HG03378 (cell line): Measurements from ENCODE around the gene ZNF148.
"Not testable (repeated sequence)": the region's sequence is repeated elsewhere in the genome, so short reads cannot be mapped to it uniquely, and the experiment has no call there.

Source experiments
- ATAC-seq: cut with Tn5 transposase; IDR thresholded peaks from one replicate; pipeline ENCODE4 v1.9.1; 2021; ENCODE audit warnings: mild to moderate bottlenecking, moderate library complexity; ENCODE audit not compliant: unreplicated experiment

ZNF148 gene

DNA sequence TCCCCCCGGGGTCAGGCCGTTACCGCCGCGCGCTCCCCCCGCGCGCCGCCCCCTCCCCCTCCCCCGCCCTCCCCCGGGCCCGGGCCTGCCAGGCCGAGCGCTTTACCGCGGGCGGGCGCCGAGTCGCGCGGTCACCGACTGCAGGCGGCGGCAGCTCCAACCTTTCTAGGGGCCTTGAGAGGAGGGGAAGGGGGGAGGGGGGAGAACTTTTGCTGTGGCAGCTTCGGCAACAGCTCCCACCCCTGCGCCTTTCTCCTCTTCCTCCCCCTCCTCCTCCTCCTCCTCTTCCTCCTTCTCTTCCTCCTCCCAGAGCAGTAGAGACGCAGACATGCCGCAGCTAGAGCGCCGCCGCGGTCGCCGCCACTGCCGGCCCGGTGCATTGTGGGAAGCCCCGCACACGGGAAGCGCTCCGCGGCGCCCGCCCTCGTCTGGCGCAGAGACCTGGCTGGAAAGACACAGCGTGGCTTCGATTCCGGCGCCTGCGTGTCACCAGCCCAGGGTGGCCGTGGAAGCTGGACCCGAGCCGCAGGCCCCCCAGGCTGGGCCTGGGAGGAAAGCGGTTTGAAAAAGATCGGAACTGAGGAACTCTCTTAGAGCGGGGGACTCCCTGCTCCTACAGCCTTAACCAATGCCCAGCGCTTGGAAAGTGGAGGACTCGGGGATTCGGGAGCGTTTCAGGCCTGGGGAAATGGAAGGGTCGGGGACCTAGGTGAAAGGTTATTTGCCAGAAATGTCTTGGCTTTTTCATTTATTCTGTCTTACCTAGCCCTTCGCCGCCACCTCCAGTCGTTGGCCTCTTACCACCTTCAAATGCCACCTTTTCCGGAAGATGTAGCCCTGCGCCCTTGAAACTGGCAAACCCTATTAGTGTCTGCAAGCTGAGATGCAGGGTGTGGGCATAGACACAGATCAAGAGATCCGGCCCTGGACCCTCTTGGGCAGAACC, at the start of gene ZNF148:
TSS of gene ZNF148 (minus strand) at position 330 of the 946 bp plus-strand sequence. CDS start 61,685 bp downstream, outside the sequence.
- ATAC-seq, result peak; percentile 70

DNA sequence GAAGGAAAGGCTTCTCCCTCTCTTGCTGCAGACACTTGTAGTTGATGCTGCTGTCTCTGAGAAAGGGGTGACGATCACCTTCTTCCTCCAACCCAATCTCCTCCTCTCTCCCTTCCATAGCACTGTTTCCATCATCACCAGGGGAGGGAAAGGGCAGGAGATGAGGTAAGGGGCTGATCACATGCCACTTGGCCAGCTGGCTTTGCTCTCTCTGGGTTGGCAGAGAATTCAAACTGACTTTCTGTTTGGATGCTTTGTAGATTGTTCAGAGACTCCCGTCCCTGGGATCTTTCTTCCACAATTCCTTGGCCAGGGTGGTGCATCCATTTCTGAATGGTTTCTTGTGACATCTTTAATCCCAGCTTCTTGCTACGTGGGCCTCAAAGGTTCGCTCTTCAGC, 43.2 kb upstream of the ZNF148 start:
- no peak for ATAC-seq

- no peak for ATAC-seq
These were observed 41.1 kb upstream of the ZNF148 start for GRCh38 chr3:125416235-125416634.

DNA sequence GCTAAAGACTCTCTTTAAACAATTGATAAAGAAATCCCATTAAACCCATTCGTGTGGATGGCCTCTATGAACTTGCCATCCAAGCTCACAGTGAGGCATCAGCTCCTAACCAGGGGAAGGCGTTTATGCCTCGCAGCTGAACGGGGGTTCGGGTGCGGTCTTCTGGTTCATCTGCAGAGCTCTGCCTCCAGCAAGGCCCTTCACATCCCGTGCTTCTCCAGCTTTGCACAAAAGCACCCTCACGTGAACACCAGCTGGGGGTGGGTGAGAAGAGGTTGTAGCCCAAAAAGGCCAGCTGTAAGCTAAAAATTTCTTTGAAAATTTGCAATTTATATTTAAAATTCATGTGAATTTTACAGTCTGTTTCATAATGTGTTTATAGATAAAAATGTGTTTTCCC, 39.5 kb upstream of the ZNF148 start:
- ATAC-seq, result no peak

- no peak for ATAC-seq
These were observed 35.8 kb upstream of the ZNF148 start for GRCh38 chr3:125410922-125411321.

DNA sequence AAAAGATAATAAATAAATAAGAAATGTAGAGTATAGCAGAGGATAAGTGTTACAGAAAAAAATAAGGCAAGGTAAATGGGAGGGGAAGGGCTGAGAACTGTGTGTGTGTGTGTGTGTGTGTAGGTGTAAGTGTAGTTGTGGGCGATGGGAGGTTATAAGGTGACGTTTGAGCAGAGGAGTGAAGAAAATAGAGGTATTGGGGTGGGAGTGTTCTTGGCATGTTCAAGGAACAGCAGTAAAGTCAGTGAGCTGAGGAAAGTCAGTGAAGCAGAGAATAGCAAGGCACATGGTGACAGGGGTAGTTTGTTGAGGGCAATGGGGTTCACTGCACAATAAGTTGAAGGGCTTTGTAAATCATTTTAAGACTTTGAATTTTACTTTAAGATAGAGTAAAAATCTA, 30.9 kb upstream of the ZNF148 start:
- ATAC-seq, result no peak

GRCh38 chr3:125405515-125405914, 30.4 kb upstream of the ZNF148 start:
- not testable (repeated sequence) for ATAC-seq

GRCh38 chr3:125403789-125404188, 28.7 kb upstream of the ZNF148 start:
- ATAC-seq, result no peak

GRCh38 chr3:125402639-125403038, 27.5 kb upstream of the ZNF148 start:
- ATAC-seq, result no peak

GRCh38 chr3:125401402-125401801, 26.3 kb upstream of the ZNF148 start:
- no peak for ATAC-seq

DNA sequence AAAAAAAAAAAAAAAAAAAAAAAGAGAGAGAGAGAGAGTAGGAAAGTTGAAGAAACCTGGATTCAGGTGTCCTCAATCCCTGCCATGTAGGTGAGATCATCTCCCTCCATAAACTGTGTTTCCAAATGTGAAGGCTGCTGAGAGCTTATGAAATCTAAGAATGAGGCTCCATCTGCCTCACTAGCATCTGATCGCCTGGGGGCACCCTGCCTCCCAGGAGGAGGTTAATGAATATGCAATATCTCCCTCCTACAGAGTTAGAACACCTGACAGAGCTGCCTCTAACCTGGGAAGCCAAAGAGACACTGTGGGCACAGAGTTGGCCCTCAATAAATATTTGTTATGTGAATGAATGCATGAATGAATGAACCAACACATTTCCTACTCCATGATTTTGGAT, 23.8 kb upstream of the ZNF148 start:
- ATAC-seq, result no peak

- no peak for ATAC-seq
These were observed 20.0 kb upstream of the ZNF148 start for GRCh38 chr3:125395091-125395490.

GRCh38 chr3:125394406-125394805, 19.3 kb upstream of the ZNF148 start:
- ATAC-seq, result no peak

DNA sequence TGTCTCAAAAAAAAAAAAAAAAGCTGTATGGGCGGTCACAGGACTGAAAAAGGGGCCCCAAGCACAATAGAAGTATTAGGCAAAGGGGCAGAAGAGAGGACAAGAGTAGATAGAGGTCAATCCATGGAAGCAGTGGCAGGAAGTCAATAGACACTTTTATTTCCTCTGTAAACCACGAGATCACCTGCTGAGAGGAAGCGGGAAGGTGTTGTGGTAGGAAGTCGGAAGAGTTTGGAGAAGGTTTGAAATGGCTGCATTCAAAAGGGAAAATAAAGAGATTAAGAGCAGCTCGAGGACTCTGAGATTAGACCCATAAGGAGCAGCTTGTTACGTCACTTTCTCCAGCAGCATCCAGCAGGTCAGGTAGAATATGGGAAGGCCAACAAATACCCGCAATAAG, 14.2 kb upstream of the ZNF148 start:
- no peak for ATAC-seq

- not testable (repeated sequence) for ATAC-seq
These were observed 13.2 kb upstream of the ZNF148 start for GRCh38 chr3:125388369-125388768.

GRCh38 chr3:125386811-125387210, 11.7 kb upstream of the ZNF148 start:
- ATAC-seq, result no peak

- no peak for ATAC-seq
These were observed 8.6 kb upstream of the ZNF148 start for GRCh38 chr3:125383744-125384143.

DNA sequence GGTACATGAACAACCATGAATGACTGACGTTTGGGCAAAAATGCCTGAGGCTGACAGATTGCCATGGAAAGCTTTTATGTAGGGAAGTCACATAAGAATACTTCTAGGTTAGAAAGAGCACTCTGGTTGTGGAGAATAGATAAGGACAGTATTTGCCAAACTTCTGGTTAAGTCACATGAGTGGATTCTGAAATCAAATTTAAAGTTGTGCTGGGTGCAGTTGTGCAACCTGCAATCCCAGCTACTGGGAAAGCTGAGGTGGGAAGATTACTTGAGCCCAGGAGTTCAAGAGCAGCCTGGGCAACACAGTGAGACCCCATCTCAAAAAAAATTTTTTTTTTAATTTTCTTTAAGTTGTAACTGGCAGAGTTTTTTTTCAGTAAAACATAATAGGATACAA, 7.2 kb upstream of the ZNF148 start:
- no peak for ATAC-seq

DNA sequence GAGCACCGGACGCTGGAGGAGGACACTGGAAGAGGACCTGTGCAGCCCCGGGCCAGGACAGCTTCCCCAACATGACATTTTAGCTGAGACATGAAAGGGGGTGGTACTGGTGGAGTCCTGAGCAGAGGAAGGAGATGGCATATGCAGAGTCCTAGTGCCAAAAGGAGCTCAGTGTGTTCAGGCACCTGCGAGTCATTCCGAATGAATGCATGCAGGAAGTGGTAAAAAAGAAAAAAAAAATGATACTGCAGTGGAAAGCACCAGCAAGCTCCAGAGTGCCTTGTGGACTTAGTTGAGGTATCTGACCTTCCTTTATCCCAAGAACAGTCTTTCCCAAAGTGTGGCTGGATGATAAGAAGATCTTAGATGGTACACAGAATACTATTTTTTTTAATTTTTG, 6.6 kb upstream of the ZNF148 start:
- ATAC-seq, result no peak

DNA sequence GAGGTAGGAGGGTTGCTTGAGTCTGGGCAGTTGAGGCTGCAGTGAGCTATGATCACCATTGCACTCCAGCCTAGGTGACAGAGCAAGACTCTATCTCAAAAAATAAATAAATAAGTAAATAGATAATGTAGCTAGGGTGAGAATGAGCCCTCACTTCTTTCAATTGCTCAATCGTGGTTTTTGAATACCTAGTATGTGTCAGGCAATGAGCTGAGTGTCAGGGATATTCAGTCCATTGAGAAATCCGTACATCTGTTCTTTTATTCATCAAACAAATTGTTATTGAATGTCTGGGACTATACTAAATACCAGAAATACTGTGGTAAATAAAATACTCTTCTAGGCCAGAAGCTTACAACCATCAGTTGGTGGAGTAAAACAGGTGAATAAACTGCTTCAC, 6.2 kb upstream of the ZNF148 start:
- no peak for ATAC-seq

GRCh38 chr3:125379483-125379882, 4.4 kb upstream of the ZNF148 start:
- ATAC-seq, result no peak

DNA sequence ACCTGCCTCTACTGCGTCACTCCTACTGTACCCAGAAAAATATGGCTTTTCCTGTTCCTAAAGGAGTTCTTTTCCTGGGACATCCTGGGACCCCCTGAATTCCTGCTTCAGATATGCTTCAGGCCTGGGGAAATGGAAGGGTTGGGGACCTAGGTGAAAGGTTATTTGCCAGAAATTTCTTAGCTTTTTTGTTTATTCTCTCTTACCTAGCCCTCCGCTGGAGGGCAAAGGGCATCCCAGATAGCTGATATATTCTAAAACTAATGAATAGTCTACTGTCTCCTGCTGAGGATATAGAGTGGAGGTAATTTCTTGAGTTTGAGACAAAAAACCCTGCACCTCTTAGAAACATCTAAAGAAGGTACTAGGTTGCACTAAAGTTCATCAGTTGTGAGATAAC, 3.6 kb upstream of the ZNF148 start:
- no peak for ATAC-seq
